Activated effector memory CD4-positive, alpha-beta T cell treated with Interleukin-2 at 50 U/mL for 16 hours (primary cell): ENCODE results near the gene PRLR.

ENCODE experiments used
- DNase-seq: peaks from one replicate; pipeline ENCODE4 v3.0.0-alpha.2; 2020

Gene PRLR

GRCh38 chr5:35233121-35233520 lies 2.8 kb upstream of the PRLR start:
- no peak for DNase-seq

GRCh38 chr5:35232124-35232523 lies 1.8 kb upstream of the PRLR start:
- no peak for DNase-seq

GRCh38 chr5:35229076-35230037 lies 930 bp downstream of the PRLR start:
- no peak for DNase-seq

- DNase-seq: no peak
These were observed 2.0 kb downstream of the PRLR start for GRCh38 chr5:35228310-35228709.

GRCh38 chr5:35227720-35228119 lies 2.6 kb downstream of the PRLR start:
- no peak for DNase-seq

DNA sequence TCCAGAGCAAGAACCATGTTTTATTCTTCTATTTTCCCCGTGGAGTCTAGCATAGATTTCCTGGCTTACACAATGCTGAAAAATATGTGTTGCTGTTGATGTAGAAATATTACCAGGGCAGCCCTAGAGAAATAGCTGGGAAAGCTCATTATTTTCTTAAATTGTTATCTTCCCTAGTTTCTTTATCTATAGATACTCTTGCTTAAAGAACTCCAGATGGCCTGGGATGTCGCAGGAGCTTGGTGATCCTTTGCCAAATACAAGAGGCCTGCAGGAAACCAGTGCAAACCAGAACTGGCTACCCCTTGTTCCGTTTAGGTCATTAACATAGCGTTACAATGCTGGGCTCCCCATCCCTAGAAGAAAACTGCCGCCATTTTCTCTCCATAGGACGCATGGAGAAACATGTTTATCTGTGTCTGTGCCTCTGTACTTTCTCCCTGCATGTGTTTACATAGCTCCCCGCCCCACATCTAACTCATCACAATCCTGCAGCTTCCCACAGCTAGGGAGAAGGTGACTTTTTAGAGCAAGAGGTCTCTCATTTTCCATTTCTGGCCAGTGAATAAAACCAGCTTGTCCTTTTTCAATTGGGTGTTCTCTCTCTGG lies 6.4 kb downstream of the PRLR start:
- no peak for DNase-seq

- DNase-seq: no peak
These were observed 9.3 kb downstream of the PRLR start for GRCh38 chr5:35220967-35221366.

- DNase-seq: no peak
These were observed 11.3 kb downstream of the PRLR start for GRCh38 chr5:35218981-35219380.

DNA sequence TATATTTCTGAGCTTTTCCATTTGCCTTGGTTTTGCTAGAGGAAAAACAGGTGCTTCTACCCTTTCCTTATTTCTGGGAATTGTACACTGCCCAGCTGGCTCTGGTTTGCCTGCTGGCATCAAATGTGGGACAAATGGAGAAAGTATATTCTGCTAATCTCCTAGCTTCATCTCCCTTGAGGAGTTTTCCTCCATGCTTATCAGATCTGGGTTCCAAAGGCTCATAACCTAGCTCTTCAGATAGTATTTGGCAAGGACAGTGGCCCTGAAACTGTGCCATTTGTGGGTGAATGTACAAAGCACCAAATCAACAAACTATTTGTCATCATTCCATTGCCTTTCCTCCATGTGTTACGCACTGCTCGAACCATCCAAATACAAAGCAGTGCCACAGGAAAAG lies 16.2 kb downstream of the PRLR start:
- DNase-seq: no peak

DNA sequence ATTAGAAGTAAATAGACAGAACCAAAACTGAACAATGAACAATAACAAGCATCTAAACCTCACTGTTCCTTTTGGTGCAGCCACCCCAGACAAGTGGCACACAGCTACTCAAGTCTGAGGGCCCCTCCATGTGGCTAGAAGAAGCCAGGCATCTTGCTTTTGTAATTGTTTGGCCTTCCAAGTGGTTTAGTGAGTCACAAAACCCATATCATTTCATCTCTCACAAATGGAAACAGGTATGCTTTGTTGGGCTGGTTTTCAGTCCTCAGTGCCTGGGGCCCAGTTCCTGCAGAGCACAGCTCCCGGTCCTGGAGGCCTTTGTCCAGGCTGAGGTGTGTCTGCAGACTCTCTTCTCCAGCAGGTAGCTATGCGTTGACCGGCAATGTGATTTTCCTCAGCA lies 16.7 kb downstream of the PRLR start:
- DNase-seq: no peak

DNA sequence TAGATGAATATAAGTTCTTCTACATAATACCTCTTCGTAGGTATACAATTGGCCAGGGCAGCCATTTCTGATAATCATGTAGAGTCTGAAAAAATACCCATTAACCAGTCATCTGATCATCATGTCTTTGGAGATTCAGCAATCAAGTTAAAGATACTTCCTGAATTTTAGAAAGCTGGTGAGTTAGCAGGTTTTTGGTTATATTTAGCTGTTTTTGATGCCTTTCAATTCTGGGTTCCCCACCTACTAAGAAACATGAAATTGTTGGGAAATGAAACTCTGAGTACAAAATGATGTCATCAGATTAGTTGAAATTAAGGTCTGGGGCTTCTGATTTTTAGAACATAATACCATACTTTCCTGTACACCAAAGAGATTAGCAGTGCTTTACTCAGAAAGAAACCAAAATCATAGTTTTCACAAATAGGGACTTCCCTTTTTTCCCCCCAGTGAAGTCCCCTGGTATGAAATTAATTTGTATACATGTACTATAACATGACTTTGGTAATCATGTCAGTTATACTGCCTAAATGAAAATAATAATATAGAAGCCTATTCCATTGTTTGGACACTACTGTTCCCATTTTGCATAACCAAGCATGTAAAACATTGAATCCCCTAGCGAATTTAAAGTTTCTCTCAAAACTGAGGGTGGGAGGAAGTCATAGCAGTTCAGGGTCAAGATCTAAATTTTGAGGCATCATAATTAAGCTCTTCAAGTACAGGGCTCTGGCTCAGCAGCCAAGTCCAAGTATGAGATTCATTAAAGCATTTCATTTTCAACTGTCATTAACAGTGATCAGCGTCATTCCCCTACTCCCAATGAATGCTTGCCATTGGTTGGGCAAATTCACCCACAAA lies 17.9 kb downstream of the PRLR start:
- DNase-seq: no peak

DNA sequence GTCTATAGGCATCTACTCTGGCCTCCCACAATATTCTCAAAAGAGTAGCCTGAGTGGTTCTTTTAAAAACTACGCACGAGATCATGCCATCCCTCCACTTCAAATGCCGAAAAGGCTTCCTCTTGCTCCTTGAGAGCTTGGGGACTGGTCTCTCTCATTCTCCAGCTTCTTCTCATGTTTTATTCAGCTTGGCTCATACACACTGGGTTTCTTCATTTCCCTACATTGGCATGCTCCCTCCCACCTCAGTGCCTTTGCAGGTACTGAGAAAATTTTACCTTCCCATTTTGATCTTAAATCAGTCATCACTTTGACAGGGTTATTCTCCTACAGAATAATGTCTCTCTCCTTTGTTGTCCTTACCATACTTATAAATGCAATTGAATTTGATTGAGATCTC lies 20.4 kb downstream of the PRLR start:
- no peak for DNase-seq

- DNase-seq: no peak
These were observed 24.7 kb downstream of the PRLR start for GRCh38 chr5:35205606-35206005.

DNA sequence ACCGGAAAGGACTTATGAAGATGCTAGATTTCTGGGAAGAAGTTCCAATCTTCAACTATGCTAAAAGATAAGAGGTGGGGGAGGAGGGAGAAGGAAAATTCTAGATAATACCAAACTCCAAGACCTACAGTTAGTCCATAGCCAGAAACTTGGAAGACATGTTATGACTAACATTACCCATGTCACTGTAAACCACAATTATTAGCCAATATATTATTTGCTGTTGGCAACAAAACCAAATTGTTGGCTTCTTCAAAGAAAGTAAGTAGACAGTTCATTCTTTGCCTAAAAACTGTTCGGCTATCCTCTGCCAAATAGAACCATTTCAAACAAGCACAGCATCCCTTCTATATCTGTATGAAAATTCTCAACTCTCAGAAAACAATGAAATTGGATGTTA lies 25.1 kb downstream of the PRLR start:
- no peak for DNase-seq

- DNase-seq: no peak
These were observed 26.9 kb downstream of the PRLR start for GRCh38 chr5:35203403-35203802.

DNA sequence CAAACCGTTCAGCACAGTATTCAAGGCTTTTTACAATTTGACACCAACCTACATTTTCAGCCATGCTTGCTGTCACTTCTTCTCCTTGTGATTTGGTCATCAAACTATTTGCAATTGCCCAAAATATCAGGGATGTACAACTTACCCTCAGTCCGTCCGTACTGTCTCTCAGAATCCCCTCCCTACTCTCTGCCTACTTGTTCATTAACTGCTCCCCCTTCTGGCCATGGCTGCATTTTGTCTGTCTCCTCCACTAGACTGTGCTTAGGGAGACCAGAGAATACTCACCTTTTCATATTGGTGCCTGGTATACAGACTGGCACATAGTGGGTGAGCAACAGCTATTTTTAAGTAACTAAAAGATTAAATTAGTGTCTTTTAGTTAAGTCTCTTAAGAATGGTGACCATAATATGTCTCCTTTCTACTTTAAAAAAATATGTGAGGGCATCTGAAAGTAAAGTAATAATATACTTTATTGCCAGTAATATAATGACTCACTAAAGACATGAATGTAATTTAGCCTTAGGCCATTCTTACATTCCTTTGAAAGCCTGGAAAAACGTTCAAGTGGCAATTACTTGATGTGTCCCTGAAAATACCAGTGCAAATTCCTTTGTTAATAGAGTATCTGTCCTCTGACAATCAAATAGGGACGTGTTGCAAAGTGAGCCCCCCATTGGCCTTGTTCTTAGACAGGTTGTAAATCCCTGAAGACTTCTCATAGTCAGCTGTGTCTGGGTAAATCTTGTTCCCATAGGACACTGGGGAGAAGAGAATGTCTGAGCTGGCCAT lies 27.8 kb downstream of the PRLR start:
- no peak for DNase-seq

GRCh38 chr5:35201291-35201690 lies 29.0 kb downstream of the PRLR start:
- no peak for DNase-seq

- no peak for DNase-seq
These were observed 30.4 kb downstream of the PRLR start for GRCh38 chr5:35199886-35200285.

- DNase-seq: no peak
These were observed 31.6 kb downstream of the PRLR start for GRCh38 chr5:35198686-35199085.

DNA sequence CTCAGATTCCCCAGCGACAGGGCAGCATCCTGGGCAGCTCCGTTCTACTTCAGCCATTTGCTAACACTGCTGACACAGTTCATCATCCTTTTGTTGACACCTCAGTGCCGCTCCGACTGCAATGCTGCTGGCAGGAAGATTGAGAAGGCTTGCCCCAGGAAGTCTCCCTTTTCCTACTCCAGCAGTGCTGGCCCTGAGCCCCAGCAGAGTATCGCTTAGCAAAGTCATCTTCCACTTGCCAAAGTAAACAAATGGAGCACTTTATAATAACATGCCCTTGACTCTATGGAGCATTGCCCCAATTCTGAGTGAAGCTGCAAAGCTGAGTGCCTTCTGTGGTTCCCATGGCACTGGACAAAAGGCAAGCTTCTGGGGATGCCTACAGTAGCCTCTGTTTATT lies 32.2 kb downstream of the PRLR start:
- no peak for DNase-seq

DNA sequence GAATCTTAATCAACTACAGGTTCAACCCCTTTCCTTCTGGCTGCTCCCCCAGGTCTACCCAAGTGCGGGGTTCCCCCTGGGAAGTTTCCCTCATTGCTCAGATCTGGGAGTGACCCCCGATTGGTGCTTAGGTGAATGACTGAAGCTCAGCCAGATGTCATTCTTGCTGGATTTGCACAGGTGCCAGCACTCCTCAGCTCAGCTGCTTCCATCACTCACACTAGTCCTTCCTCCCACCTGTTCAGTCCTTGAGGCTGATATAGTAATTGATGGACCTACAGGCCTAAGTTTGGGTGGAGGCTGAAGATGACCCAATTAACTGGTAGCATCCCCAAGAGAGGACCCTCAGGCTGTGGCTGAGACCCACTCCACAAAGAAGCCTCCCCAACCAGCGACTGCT lies 32.9 kb downstream of the PRLR start:
- no peak for DNase-seq

DNA sequence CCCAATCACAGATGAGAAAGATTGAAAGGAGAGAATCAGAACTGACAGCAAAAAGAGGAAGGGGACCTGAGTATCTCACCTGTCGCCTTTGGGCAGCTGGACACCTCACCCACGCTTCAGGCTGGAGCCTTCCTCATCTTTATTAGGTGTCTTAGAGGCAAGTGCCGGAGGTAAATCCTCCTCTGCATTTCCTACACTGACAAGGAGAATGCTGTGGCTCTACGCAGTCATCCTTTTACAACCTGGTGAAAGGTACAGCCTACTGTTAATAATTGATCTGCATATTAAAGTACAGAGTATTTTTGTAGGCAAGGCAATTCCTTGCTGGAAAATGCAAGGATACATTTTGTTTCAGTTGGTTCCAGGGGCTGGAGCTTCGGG lies 34.8 kb downstream of the PRLR start:
- no peak for DNase-seq
